Mesenchymal stem cell (in vitro differentiated cells and primary cell): ENCODE results near the gene ZDHHC16.

Experiments
- DNase-seq: peaks from one replicate; pipeline ENCODE4 v3.0.0-alpha.2; 2013
- H2AFZ ChIP-seq: one replicate; pipeline ENCODE4 v1.6.1; 2013; ENCODE audit warnings: low read depth, mild to moderate bottlenecking, control low read depth, inconsistent platforms, low read length, moderate library complexity
- H2AK5ac ChIP-seq: 2 replicates; pipeline ENCODE4 v1.6.1; 2013; ENCODE audit warnings: low read length, moderate library complexity, mild to moderate bottlenecking, inconsistent platforms; ENCODE audit not compliant: severe bottlenecking
- H2BK120ac ChIP-seq: one replicate; pipeline ENCODE4 v1.6.1; 2013; ENCODE audit warnings: low read depth, mild to moderate bottlenecking, inconsistent platforms, low read length, moderate library complexity
- H2BK12ac ChIP-seq, 2 experiments: one replicate each; pipeline ENCODE4 v1.6.1; 2013; ENCODE audit warnings: inconsistent platforms in 2 of 2, low read length in 2 of 2, mild to moderate bottlenecking in 2 of 2, moderate library complexity in 2 of 2, control low read depth in 1 of 2
- H2BK15ac ChIP-seq: one replicate; pipeline ENCODE4 v1.6.1; 2013; ENCODE audit warnings: mild to moderate bottlenecking, low read depth, inconsistent platforms; ENCODE audit not compliant: poor library complexity, severe bottlenecking
- H2BK5ac ChIP-seq: 2 replicates; pipeline ENCODE4 v1.6.1; 2013; ENCODE audit warnings: low read depth, mild to moderate bottlenecking, low read length, control low read depth, inconsistent platforms; ENCODE audit not compliant: poor library complexity, severe bottlenecking
- H3K14ac ChIP-seq, 2 experiments: one replicate each; pipeline ENCODE4 v1.6.1; 2013; ENCODE audit warnings: inconsistent platforms in 2 of 2, low read length in 2 of 2, control low read depth in 1 of 2, mild to moderate bottlenecking in 1 of 2, moderate library complexity in 1 of 2
- H3K18ac ChIP-seq, 2 experiments: one replicate each; pipeline ENCODE4 v1.6.1; 2013; ENCODE audit warnings: inconsistent platforms in 2 of 2, low read length in 2 of 2, control low read depth in 1 of 2, low read depth in 1 of 2, mild to moderate bottlenecking in 1 of 2
- H3K23ac ChIP-seq, 2 experiments: one replicate each; pipeline ENCODE4 v1.6.1; 2013; ENCODE audit warnings: inconsistent platforms in 2 of 2, low read length in 2 of 2, mild to moderate bottlenecking in 2 of 2, moderate library complexity in 2 of 2, control low read depth in 1 of 2
- H3K27ac ChIP-seq: 2 replicates; pipeline ENCODE4 v1.5.1; 2013; ENCODE audit warnings: mild to moderate bottlenecking, moderate library complexity, low read length, control low read depth, inconsistent platforms; ENCODE audit not compliant: poor library complexity, severe bottlenecking
- H3K27me3 ChIP-seq, 2 experiments: 2 replicates each; pipeline versions ENCODE4 v1.6.1 to v1.7.0; 2013; ENCODE audit warnings: low read length in 2 of 2, mild to moderate bottlenecking in 2 of 2, moderate library complexity in 2 of 2, control low read depth in 1 of 2, inconsistent platforms in 1 of 2; ENCODE audit not compliant: control insufficient read depth in 1 of 2, insufficient read depth in 1 of 2
- H3K36me3 ChIP-seq, 2 experiments: 2 replicates each; pipeline versions ENCODE4 v1.6.1 to v1.7.0; 2013; ENCODE audit warnings: low read length in 2 of 2, control low read depth in 1 of 2, inconsistent platforms in 1 of 2, low read depth in 1 of 2, mild to moderate bottlenecking in 1 of 2; ENCODE audit not compliant: insufficient read depth in 2 of 2, control insufficient read depth in 1 of 2
- H3K4ac ChIP-seq, 2 experiments: one replicate each; pipeline ENCODE4 v1.6.1; 2013; ENCODE audit warnings: inconsistent platforms in 2 of 2, low read length in 2 of 2, mild to moderate bottlenecking in 2 of 2, moderate library complexity in 2 of 2, control low read depth in 1 of 2, low read depth in 1 of 2
- H3K4me1 ChIP-seq: 2 replicates; pipeline ENCODE4 v1.6.1; 2013; ENCODE audit warnings: low read depth, low read length, control low read depth; ENCODE audit not compliant: control insufficient read depth, insufficient read depth
- H3K4me2 ChIP-seq: 2 replicates; pipeline ENCODE4 v1.6.1; 2013; ENCODE audit warnings: low read length, mild to moderate bottlenecking, inconsistent platforms; ENCODE audit not compliant: poor library complexity, severe bottlenecking
- H3K4me3 ChIP-seq, 2 experiments: 2 replicates each; pipeline versions ENCODE4 v1.5.1 to v1.7.0; 2013; ENCODE audit warnings: low read length in 2 of 2, mild to moderate bottlenecking in 2 of 2, control low read depth in 1 of 2, low read depth in 1 of 2; ENCODE audit not compliant: insufficient read depth in 1 of 2
- H3K79me1 ChIP-seq: replicated peaks from 2 replicates; pipeline ENCODE4 v1.6.1; 2013; ENCODE audit warnings: mild to moderate bottlenecking, control low read depth, low read length, inconsistent platforms; ENCODE audit not compliant: poor library complexity, severe bottlenecking
- H3K9ac ChIP-seq: 2 replicates; pipeline ENCODE4 v1.7.0; 2013; ENCODE audit warnings: mild to moderate bottlenecking, low read length, moderate library complexity
- H3K9me3 ChIP-seq: 2 replicates; pipeline ENCODE4 v1.7.0; 2013; ENCODE audit warnings: mild to moderate bottlenecking, low read length; ENCODE audit not compliant: control insufficient read depth
- H4K8ac ChIP-seq: one replicate; pipeline ENCODE4 v1.6.1; 2013; ENCODE audit warnings: inconsistent platforms, mild to moderate bottlenecking, low read length, moderate library complexity
- H4K91ac ChIP-seq: one replicate; pipeline ENCODE4 v1.6.1; 2013; ENCODE audit warnings: mild to moderate bottlenecking, low read length, inconsistent platforms
- WGBS: methylation state at CpG from one replicate; pipeline ENCODE4 v1.1.7; 2013; ENCODE audit warnings: mixed read lengths; 5-methylcytosine and 5-hydroxymethylcytosine counted together

ZDHHC16 gene

DNA sequence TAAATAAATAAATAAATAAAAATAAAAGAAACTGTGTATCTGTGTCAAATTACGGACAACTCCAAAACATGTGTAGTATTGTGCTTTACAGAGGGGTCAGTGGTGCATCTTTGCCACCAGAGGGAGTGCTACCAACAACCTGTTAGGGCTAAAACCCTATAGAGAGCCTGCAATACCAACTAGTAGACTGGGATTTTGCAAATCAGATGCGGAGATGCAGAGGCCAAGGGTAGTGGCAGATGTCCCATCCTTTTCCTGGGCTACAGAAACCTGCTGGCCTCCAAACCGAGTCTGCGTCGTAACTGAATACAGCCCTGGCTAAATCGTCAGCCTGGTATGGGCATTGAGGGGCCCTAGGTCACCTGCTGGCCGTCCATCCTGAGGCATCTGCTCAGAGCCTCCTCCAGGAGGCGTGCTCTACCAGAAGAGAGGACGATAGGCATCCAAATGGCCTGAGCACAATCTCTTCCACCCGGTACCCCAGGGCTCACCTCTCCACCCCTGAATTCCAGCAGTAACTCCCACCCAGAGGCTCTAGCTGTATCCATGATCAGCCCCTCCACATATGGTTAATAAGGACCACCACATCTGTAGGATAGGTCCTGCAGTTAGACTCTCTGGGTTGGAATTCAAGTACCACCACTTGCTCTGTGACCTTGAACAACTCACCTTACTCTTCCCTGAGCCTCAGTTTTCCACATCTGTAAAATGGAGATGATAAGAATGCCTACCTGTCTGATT is 38.6 kb upstream of the ZDHHC16 start:
- peak overlapping the region; percentile 59 for H3K4me2 ChIP-seq
- H2AFZ ChIP-seq = no peak overlapping the region
- no peak overlapping the region for H2AK5ac ChIP-seq
- H2BK5ac ChIP-seq = no peak overlapping the region
- H3K18ac ChIP-seq = no peak overlapping the region
- peak overlapping the region in 1 of 2 experiments; percentile 16 for H3K4me3 ChIP-seq
- DNase-seq = peak; percentile 87
- H3K27ac ChIP-seq = no peak overlapping the region
- WGBS = 8% methylated on average over 10 of the region's 10 CpGs
- H3K9ac ChIP-seq = no peak overlapping the region
- no peak overlapping the region for H3K23ac ChIP-seq
- no peak overlapping the region for H4K91ac ChIP-seq
- no peak overlapping the region for H2BK120ac ChIP-seq
- H2BK12ac ChIP-seq = no peak overlapping the region
- H3K27me3 ChIP-seq = no peaks in the 10 kb centered on the region
- no peaks in the 10 kb centered on the region for H3K79me1 ChIP-seq
- H4K8ac ChIP-seq = no peak overlapping the region
- H2BK15ac ChIP-seq = no peak overlapping the region
- peaks cover 6% of the 10 kb centered on the region for H3K4me1 ChIP-seq
- H3K4ac ChIP-seq = no peak overlapping the region
- no peaks in the 10 kb centered on the region for H3K9me3 ChIP-seq
- no peak overlapping the region for H3K14ac ChIP-seq
- H3K36me3 ChIP-seq = peaks cover 0 to 4% of the 10 kb centered on the region in 2 experiments

DNA sequence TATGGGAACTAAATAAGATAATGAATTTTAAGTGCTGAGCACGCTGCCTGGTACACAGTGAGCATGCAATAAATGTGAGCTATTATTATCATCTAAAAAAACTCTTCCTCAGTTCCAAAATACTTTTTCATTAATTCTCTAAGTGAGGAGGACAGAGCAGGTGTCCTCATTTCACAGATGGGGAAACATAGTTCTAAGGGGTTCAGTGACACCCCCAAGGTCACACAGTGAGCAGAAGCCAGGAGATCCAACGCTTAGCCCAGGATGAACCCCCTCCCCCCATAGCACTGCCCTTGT is 38.1 kb upstream of the ZDHHC16 start:
- no peaks in the 10 kb centered on the region for H3K27me3 ChIP-seq
- no peak overlapping the region for H2AFZ ChIP-seq
- no peak overlapping the region for H3K18ac ChIP-seq
- H3K9me3 ChIP-seq = no peaks in the 10 kb centered on the region
- no peak overlapping the region for H3K4ac ChIP-seq
- no peak for DNase-seq
- no peak overlapping the region for H3K14ac ChIP-seq
- no peaks in the 10 kb centered on the region for H3K79me1 ChIP-seq
- H2AK5ac ChIP-seq = no peak overlapping the region
- H4K8ac ChIP-seq = no peak overlapping the region
- H3K27ac ChIP-seq = no peak overlapping the region
- H3K4me1 ChIP-seq = peaks cover 9% of the 10 kb centered on the region
- H3K4me3 ChIP-seq = no peak overlapping the region
- 100% methylated on average over 1 of the region's 2 CpGs for WGBS
- no peak overlapping the region for H4K91ac ChIP-seq
- no peak overlapping the region for H3K23ac ChIP-seq
- no peak overlapping the region for H3K4me2 ChIP-seq
- H2BK15ac ChIP-seq = no peak overlapping the region
- H2BK120ac ChIP-seq = no peak overlapping the region
- H3K36me3 ChIP-seq = peaks cover 0 to 4% of the 10 kb centered on the region in 2 experiments
- no peak overlapping the region for H2BK12ac ChIP-seq
- H3K9ac ChIP-seq = no peak overlapping the region
- H2BK5ac ChIP-seq = no peak overlapping the region

DNA sequence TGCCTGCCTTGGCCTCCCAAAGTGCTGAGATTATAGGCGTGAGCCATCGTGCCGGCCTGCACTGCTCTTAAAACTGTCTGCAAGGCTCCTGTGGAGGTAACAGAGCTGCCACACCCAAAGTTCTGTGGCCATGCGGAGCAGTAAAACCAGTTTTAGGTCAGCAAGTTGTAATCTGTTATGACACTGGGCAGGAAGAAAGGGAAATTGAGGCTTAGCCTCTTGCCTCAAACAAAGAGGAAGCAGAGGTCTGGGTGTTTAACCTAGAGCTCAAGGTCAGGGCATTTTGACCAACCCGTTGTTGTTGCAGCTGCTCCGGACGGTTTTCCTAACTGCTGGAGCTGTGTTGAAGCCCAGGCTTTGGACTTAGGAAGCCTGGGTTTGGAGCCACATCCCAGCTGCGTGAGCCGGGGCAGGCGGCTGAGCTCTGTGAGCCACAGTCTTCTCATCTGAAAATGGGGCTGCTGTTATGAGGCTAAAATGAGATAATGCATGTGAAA is 37.4 kb upstream of the ZDHHC16 start:
- Histone ChIP-seq H2BK12ac (no peak overlapping the region), H3K23ac (no peak overlapping the region), H2BK120ac (no peak overlapping the region), H4K91ac (peak overlapping the region; percentile 50), H3K27ac (no peak overlapping the region), H3K18ac (no peak overlapping the region), H2AFZ (no peak overlapping the region), H3K9me3 (no peaks in the 10 kb centered on the region), H2BK5ac (no peak overlapping the region), H4K8ac (no peak overlapping the region), H3K79me1 (peaks cover under 1% of the 10 kb centered on the region), H3K14ac (no peak overlapping the region), H3K4ac (no peak overlapping the region), H3K27me3 (no peaks in the 10 kb centered on the region), H3K9ac (no peak overlapping the region), H3K36me3 (peaks cover 0 to 4% of the 10 kb centered on the region in 2 experiments), H3K4me3 (no peak overlapping the region), H2AK5ac (peak overlapping the region; percentile 7), H3K4me2 (no peak overlapping the region), H3K4me1 (peaks cover 13% of the 10 kb centered on the region), H2BK15ac (no peak overlapping the region)
- no peak for DNase-seq
- 87% methylated on average over 10 of the region's 10 CpGs for WGBS

GRCh38 chr10:97411406-97411805 is 34.6 kb upstream of the ZDHHC16 start:
- H2BK5ac ChIP-seq = no peak overlapping the region
- no peak for DNase-seq
- H2BK15ac ChIP-seq = no peak overlapping the region
- H3K23ac ChIP-seq = no peak overlapping the region
- no peak overlapping the region for H2BK120ac ChIP-seq
- no peak overlapping the region for H3K18ac ChIP-seq
- H2BK12ac ChIP-seq = no peak overlapping the region
- H3K4me1 ChIP-seq = peaks cover 23% of the 10 kb centered on the region
- no peak overlapping the region for H3K4ac ChIP-seq
- H2AFZ ChIP-seq = no peak overlapping the region
- H3K27ac ChIP-seq = peak overlapping the region; percentile 9
- H3K27me3 ChIP-seq = no peaks in the 10 kb centered on the region
- no peak overlapping the region for H3K14ac ChIP-seq
- H3K4me2 ChIP-seq = no peak overlapping the region
- H3K9me3 ChIP-seq = no peaks in the 10 kb centered on the region
- 64% methylated on average over 4 of the region's 4 CpGs for WGBS
- no peak overlapping the region for H4K8ac ChIP-seq
- peaks cover 0 to 6% of the 10 kb centered on the region in 2 experiments for H3K36me3 ChIP-seq
- H3K9ac ChIP-seq = no peak overlapping the region
- H3K4me3 ChIP-seq = no peak overlapping the region
- H3K79me1 ChIP-seq = peaks cover 7% of the 10 kb centered on the region
- no peak overlapping the region for H2AK5ac ChIP-seq
- H4K91ac ChIP-seq = no peak overlapping the region
